Stimulated activated CD8-positive, alpha-beta memory T cell treated with anti-CD3 and anti-CD28 coated beads, Interleukin-7, amount 100 ng/mL, for 1 hour (primary cell): ENCODE measurements around the gene AK4.

Source experiments
- DNase-seq, 2 donors: peaks; one replicate each; pipeline ENCODE4 v3.0.0-alpha.2; 2020; ENCODE audit warnings: low read depth in 2 of 2

Gene AK4

DNA sequence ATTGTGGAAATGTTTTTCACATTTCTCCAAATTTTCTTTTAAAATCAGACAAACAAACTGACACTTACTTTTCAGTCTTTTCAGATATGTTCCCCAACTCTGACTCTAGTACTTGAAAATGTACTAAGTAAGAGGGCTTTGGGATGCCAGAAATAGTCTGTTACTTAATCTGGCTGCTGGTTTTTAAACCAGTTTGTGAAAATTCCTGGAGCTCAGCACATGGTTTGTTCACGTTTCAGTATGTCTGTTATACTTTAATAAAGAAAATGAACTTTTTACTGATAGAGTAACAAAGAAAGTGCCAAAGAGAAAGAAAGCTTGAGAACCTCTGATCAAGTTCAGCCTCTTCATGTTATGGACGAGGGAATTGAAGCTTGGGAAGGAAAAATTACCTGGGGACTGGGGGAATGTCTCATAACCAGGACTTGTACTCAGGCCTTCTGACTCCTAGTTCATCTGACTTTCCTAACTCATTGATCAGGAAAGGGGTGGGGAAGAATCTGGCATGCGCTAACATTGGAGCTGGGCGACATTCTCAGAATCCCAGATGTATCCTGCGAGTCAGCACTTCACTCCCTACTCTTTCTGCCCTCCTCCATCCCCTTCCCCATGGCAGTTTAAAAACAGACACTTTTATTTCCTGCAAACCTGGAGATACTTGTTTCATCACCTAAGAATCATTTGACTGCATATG is 130.5 kb downstream of the AK4 start:
- no peak for DNase-seq

GRCh38 chr1:65279070-65279779 is 131.2 kb downstream of the AK4 start:
- no peak for DNase-seq
